Endothelial cell of umbilical vein (primary cell): ENCODE data around the gene ENO2.

ENCODE experiments used
- CTCF ChIP-seq, 2 donors: IDR thresholded peaks; 1 replicate in 1 of 2; 2 replicates in 1 of 2; pipeline ENCODE4 v1.5.1; 2011; ENCODE audit warnings: low read length in 2 of 2, mild to moderate bottlenecking in 2 of 2, moderate library complexity in 2 of 2, control low read depth in 1 of 2, inconsistent platforms in 1 of 2, low read depth in 1 of 2; ENCODE audit not compliant: insufficient read depth in 1 of 2; ENCODE audit errors: extremely low read depth in 1 of 2
- EZH2 ChIP-seq: IDR thresholded peaks from 2 replicates; pipeline ENCODE4 v1.6.1; 2012; ENCODE audit warnings: borderline replicate concordance, low read depth, mild to moderate bottlenecking, moderate library complexity, low read length, inconsistent platforms; ENCODE audit not compliant: severe bottlenecking
- JUN ChIP-seq: IDR thresholded peaks from 2 replicates; pipeline ENCODE4 v1.6.1; 2011; ENCODE audit warnings: borderline replicate concordance, low read depth; ENCODE audit not compliant: insufficient read length, insufficient read depth
- MYC ChIP-seq: IDR thresholded peaks from one replicate; pipeline ENCODE4 v1.6.1; 2011; ENCODE audit warnings: mild to moderate bottlenecking, low read depth, low read length
- POLR2A ChIP-seq: IDR thresholded peaks from 2 replicates; pipeline ENCODE4 v1.6.1; 2012; ENCODE audit warnings: low read depth, mild to moderate bottlenecking, control low read depth, low read length
- POLR2AphosphoS5 ChIP-seq: IDR thresholded peaks from 2 replicates; pipeline ENCODE4 v1.6.1; 2012; ENCODE audit warnings: low read depth, mild to moderate bottlenecking, control low read depth, low read length, moderate library complexity; ENCODE audit not compliant: insufficient read depth

GRCh38 chr12:6964605-6965025 lies 50.2 kb downstream of the ENO2 start:
- no peak for TF ChIP-seq EZH2
- no peak for TF ChIP-seq CTCF (IDR thresholded peaks at IDR 0.05; ENCODE audit: extremely low read depth in 1 of 2, insufficient read depth in 1 of 2, low read depth in 1 of 2, low read length in 2 of 2)
- no peak for TF ChIP-seq POLR2AphosphoS5
- no peak for TF ChIP-seq POLR2A
- TF ChIP-seq MYC = no peak
- no peak for TF ChIP-seq JUN
